Measurements from ENCODE around the gene GPC3. TPM values are rescaled to one million over a fixed set of nuclear protein-coding genes. Genes with fewer than 3 reads are reported as not detected.

GPC3 gene
- total RNA-seq, 1 donor, result not detected

DNA sequence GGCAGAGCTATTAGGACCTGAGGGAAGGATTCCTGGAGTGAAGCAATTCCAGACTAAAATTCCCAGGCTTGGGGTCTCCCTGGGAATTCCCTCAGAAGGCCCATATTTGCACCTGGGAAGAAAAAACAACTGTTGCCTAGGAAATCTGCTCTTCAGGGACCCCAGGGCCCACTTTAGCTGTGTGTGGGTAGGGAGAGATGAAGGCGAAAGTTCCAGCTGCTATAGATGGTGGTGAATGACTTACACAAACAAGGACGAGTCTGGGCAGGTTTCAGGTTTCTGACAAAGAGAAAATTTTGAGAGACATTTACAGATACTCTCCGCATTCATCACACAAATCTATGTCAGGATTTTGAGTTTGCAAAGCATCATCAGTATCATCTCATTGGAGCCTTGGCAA lies 126.1 kb downstream of the GPC3 start:
- DNase-seq (ENCODE audit: insufficient read length, low spot score, missing footprints), result no peak
- no peaks in the 10 kb centered on the region for H3K9me3 ChIP-seq (ENCODE audit: low read depth, low read length)
- H4K20me1 ChIP-seq (ENCODE audit: insufficient read depth, low read length), result no peaks in the 10 kb centered on the region
- H3K4me3 ChIP-seq (ENCODE audit: insufficient read depth, low read length), result no peak overlapping the region
- H3K79me2 ChIP-seq (ENCODE audit: insufficient read depth, low read length), result no peaks in the 10 kb centered on the region
- TF ChIP-seq, protein P1, sequence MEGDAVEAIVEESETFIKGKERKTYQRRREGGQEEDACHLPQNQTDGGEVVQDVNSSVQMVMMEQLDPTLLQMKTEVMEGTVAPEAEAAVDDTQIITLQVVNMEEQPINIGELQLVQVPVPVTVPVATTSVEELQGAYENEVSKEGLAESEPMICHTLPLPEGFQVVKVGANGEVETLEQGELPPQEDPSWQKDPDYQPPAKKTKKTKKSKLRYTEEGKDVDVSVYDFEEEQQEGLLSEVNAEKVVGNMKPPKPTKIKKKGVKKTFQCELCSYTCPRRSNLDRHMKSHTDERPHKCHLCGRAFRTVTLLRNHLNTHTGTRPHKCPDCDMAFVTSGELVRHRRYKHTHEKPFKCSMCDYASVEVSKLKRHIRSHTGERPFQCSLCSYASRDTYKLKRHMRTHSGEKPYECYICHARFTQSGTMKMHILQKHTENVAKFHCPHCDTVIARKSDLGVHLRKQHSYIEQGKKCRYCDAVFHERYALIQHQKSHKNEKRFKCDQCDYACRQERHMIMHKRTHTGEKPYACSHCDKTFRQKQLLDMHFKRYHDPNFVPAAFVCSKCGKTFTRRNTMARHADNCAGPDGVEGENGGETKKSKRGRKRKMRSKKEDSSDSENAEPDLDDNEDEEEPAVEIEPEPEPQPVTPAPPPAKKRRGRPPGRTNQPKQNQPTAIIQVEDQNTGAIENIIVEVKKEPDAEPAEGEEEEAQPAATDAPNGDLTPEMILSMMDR (IDR thresholded peaks at IDR 0.05; ENCODE audit: extremely low read depth, low read depth, low read length), result no peak
- H3K4me2 ChIP-seq (ENCODE audit: insufficient read depth, low read length), result no peak overlapping the region
- no peak overlapping the region for H3K27ac ChIP-seq (ENCODE audit: low read depth, low read length)
- H3K4me1 ChIP-seq (ENCODE audit: insufficient read depth, low read length), result no peaks in the 10 kb centered on the region
- H2AFZ ChIP-seq (ENCODE audit: low read length), result no peak overlapping the region
- H3K27me3 ChIP-seq (ENCODE audit: insufficient read depth, low read length), result peaks cover 2% of the 10 kb centered on the region
- H3K36me3 ChIP-seq (ENCODE audit: insufficient read depth, low read length), result no peaks in the 10 kb centered on the region

GRCh38 chrX:133857640-133858269 lies 127.6 kb downstream of the GPC3 start:
- Histone ChIP-seq H3K4me1 (ENCODE audit: insufficient read depth, low read length) (no peaks in the 10 kb centered on the region), H3K4me2 (ENCODE audit: insufficient read depth, low read length) (no peak overlapping the region), H3K4me3 (ENCODE audit: insufficient read depth, low read length) (no peak overlapping the region), H2AFZ (ENCODE audit: low read length) (no peak overlapping the region), H3K79me2 (ENCODE audit: insufficient read depth, low read length) (no peaks in the 10 kb centered on the region), H3K9me3 (ENCODE audit: low read depth, low read length) (no peaks in the 10 kb centered on the region), H3K27me3 (ENCODE audit: insufficient read depth, low read length) (peaks cover 2% of the 10 kb centered on the region), H4K20me1 (ENCODE audit: insufficient read depth, low read length) (no peaks in the 10 kb centered on the region), H3K27ac (ENCODE audit: low read depth, low read length) (no peak overlapping the region), H3K36me3 (ENCODE audit: insufficient read depth, low read length) (no peaks in the 10 kb centered on the region)
- TF ChIP-seq, protein P1 (IDR thresholded peaks at IDR 0.05; ENCODE audit: extremely low read depth, low read depth, low read length), result no peak
- DNase-seq (ENCODE audit: insufficient read length, low spot score, missing footprints), result no peak

DNA sequence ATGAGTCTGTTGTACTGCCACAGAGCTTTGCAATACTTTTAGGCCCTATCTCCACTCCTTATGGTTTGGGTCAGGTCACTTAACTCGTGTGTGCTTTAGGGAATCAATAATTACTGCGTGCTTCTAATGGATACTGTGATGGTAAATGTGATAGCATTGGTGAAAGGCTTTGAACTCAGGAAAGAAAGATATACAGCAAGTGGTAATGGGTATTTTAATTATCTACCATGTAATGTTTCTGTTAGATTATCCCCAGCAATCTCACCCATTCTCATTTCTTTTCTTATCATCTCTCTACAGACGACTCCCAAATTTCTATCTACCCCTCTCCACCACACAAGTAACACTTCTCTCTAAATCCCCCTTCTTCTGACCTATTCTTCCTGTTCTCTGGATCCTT lies 128.6 kb downstream of the GPC3 start:
- H3K4me2 ChIP-seq (ENCODE audit: insufficient read depth, low read length), result no peak overlapping the region
- H3K4me1 ChIP-seq (ENCODE audit: insufficient read depth, low read length), result no peaks in the 10 kb centered on the region
- no peak for DNase-seq (ENCODE audit: insufficient read length, low spot score, missing footprints)
- no peak overlapping the region for H3K27ac ChIP-seq (ENCODE audit: low read depth, low read length)
- no peak overlapping the region for H2AFZ ChIP-seq (ENCODE audit: low read length)
- H3K9me3 ChIP-seq (ENCODE audit: low read depth, low read length), result no peaks in the 10 kb centered on the region
- no peaks in the 10 kb centered on the region for H3K79me2 ChIP-seq (ENCODE audit: insufficient read depth, low read length)
- no peaks in the 10 kb centered on the region for H3K36me3 ChIP-seq (ENCODE audit: insufficient read depth, low read length)
- H4K20me1 ChIP-seq (ENCODE audit: insufficient read depth, low read length), result no peaks in the 10 kb centered on the region
- TF ChIP-seq, protein P1 (IDR thresholded peaks at IDR 0.05; ENCODE audit: extremely low read depth, low read depth, low read length), result no peak
- no peak overlapping the region for H3K4me3 ChIP-seq (ENCODE audit: insufficient read depth, low read length)
- peaks cover 2% of the 10 kb centered on the region for H3K27me3 ChIP-seq (ENCODE audit: insufficient read depth, low read length)

DNA sequence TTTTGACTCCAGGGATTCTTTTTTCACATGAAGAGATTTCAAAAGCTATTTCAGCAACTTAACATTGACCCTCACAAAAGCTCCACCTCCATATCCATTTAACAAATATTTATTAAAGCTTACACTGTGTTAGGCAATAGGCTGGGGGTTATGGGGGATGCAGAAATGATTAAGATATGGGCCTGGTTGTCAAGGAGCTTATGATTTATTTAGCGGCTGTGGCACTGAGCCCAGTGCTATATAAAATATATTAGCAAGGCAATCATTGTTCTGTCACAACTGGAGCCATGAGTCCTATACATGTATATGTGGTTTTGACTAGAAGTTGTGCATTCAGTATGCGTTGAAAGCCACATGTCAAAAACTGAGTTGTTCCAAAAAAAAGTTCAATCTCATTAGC lies 131.1 kb downstream of the GPC3 start:
- Histone ChIP-seq H3K4me1 (ENCODE audit: insufficient read depth, low read length) (no peaks in the 10 kb centered on the region), H4K20me1 (ENCODE audit: insufficient read depth, low read length) (no peaks in the 10 kb centered on the region), H3K9me3 (ENCODE audit: low read depth, low read length) (no peaks in the 10 kb centered on the region), H2AFZ (ENCODE audit: low read length) (no peak overlapping the region), H3K36me3 (ENCODE audit: insufficient read depth, low read length) (no peaks in the 10 kb centered on the region), H3K27me3 (ENCODE audit: insufficient read depth, low read length) (peaks cover 2% of the 10 kb centered on the region), H3K27ac (ENCODE audit: low read depth, low read length) (no peak overlapping the region), H3K79me2 (ENCODE audit: insufficient read depth, low read length) (no peaks in the 10 kb centered on the region), H3K4me3 (ENCODE audit: insufficient read depth, low read length) (no peak overlapping the region), H3K4me2 (ENCODE audit: insufficient read depth, low read length) (no peak overlapping the region)
- TF ChIP-seq, protein P1 (IDR thresholded peaks at IDR 0.05; ENCODE audit: extremely low read depth, low read depth, low read length), result no peak
- DNase-seq (ENCODE audit: insufficient read length, low spot score, missing footprints), result no peak

Data from osteoblast (primary cell).